Trophoblast cell (in vitro differentiated cells and primary cell): ENCODE data around the gene DDRGK1.

Experiments
- DNase-seq, 2 donors: peaks; one replicate each; pipeline ENCODE4 v3.0.0-alpha.2; 2016
- H2AFZ ChIP-seq: 2 replicates; pipeline ENCODE4 v1.6.1; 2013; ENCODE audit warnings: low read length, moderate library complexity, mild to moderate bottlenecking; ENCODE audit not compliant: insufficient read depth, poor library complexity
- H2AK5ac ChIP-seq: 2 replicates; pipeline ENCODE4 v1.6.1; 2013; ENCODE audit warnings: mild to moderate bottlenecking, low read length
- H2BK120ac ChIP-seq: 2 replicates; pipeline ENCODE4 v1.6.1; 2013; ENCODE audit warnings: low read length, mild to moderate bottlenecking, moderate library complexity; ENCODE audit not compliant: insufficient read depth, poor library complexity
- H2BK12ac ChIP-seq: 2 replicates; pipeline ENCODE4 v1.6.1; 2013; ENCODE audit warnings: mild to moderate bottlenecking, low read length, moderate library complexity
- H2BK5ac ChIP-seq: 2 replicates; pipeline ENCODE4 v1.6.1; 2013; ENCODE audit warnings: low read length, low read depth, moderate library complexity, mild to moderate bottlenecking; ENCODE audit not compliant: poor library complexity
- H3K14ac ChIP-seq: 2 replicates; pipeline ENCODE4 v1.6.1; 2013; ENCODE audit warnings: mild to moderate bottlenecking, low read length
- H3K18ac ChIP-seq: 2 replicates; pipeline ENCODE4 v1.6.1; 2013; ENCODE audit warnings: mild to moderate bottlenecking, low read length
- H3K23ac ChIP-seq: 2 replicates; pipeline ENCODE4 v1.6.1; 2013; ENCODE audit warnings: low read length
- H3K27ac ChIP-seq: 2 replicates; pipeline ENCODE4 v1.5.1; 2013; ENCODE audit warnings: low read depth, mild to moderate bottlenecking, inconsistent platforms, low read length, moderate library complexity
- H3K27me3 ChIP-seq: 2 replicates; pipeline ENCODE4 v1.6.1; 2013; ENCODE audit warnings: inconsistent platforms, mild to moderate bottlenecking, low read length, moderate library complexity; ENCODE audit not compliant: insufficient read depth
- H3K36me3 ChIP-seq, 2 experiments: 1 replicate in 1 of 2; 2 replicates in 1 of 2; pipeline ENCODE4 v1.6.1; 2013; ENCODE audit warnings: low read length in 2 of 2, mild to moderate bottlenecking in 2 of 2, moderate library complexity in 1 of 2; ENCODE audit not compliant: insufficient read depth in 2 of 2, control insufficient read depth in 1 of 2
- H3K4ac ChIP-seq: 2 replicates; pipeline ENCODE4 v1.6.1; 2013; ENCODE audit warnings: low read depth, mild to moderate bottlenecking, low read length, moderate library complexity
- H3K4me1 ChIP-seq, 2 experiments: 1 replicate in 1 of 2; 2 replicates in 1 of 2; pipeline ENCODE4 v1.6.1; 2013; ENCODE audit warnings: low read length in 2 of 2, mild to moderate bottlenecking in 2 of 2, moderate library complexity in 1 of 2; ENCODE audit not compliant: insufficient read depth in 2 of 2, control insufficient read depth in 1 of 2
- H3K4me2 ChIP-seq: 2 replicates; pipeline ENCODE4 v1.6.1; 2013; ENCODE audit warnings: inconsistent platforms, mild to moderate bottlenecking, low read length, moderate library complexity
- H3K4me3 ChIP-seq: 2 replicates; pipeline ENCODE4 v1.5.1; 2013; ENCODE audit warnings: mild to moderate bottlenecking, low read depth, low read length, inconsistent platforms
- H3K79me1 ChIP-seq: one replicate; pipeline ENCODE4 v1.6.1; 2013; ENCODE audit warnings: low read length
- H3K79me2 ChIP-seq: 2 replicates; pipeline ENCODE4 v1.6.1; 2013; ENCODE audit warnings: low read length, mild to moderate bottlenecking; ENCODE audit not compliant: control insufficient read depth, insufficient read depth, poor library complexity
- H3K9ac ChIP-seq: 2 replicates; pipeline ENCODE4 v1.6.1; 2013; ENCODE audit warnings: mild to moderate bottlenecking, low read length
- H3K9me3 ChIP-seq: 2 replicates; pipeline ENCODE4 v1.6.1; 2013; ENCODE audit warnings: low read depth, mild to moderate bottlenecking, control low read depth, inconsistent platforms, low read length; ENCODE audit not compliant: insufficient read depth
- H4K12ac ChIP-seq: 2 replicates; pipeline ENCODE4 v1.6.1; 2013; ENCODE audit warnings: low read depth, mild to moderate bottlenecking, low read length, moderate library complexity
- H4K8ac ChIP-seq: 2 replicates; pipeline ENCODE4 v1.6.1; 2013; ENCODE audit warnings: low read depth, mild to moderate bottlenecking, low read length, moderate library complexity
- H4K91ac ChIP-seq: one replicate; pipeline ENCODE4 v1.6.1; 2013; ENCODE audit warnings: low read depth, mild to moderate bottlenecking, low read length, moderate library complexity
- WGBS: extraction: QIAGEN DNeasy Blood & Tissue Kit; methylation state at CpG from one replicate; pipeline ENCODE4 v1.1.7; 2013; ENCODE audit warnings: missing lambda C conversion rate; ENCODE audit not compliant: insufficient read length, insufficient coverage; ENCODE audit errors: extremely low coverage; 5-methylcytosine and 5-hydroxymethylcytosine counted together

Gene DDRGK1

GRCh38 chr20:3233131-3233990 lies 28.9 kb upstream of the DDRGK1 start:
- Histone ChIP-seq H3K27me3 (peaks cover 18% of the 10 kb centered on the region), H3K23ac (no peak overlapping the region), H2BK12ac (no peak overlapping the region), H3K4ac (no peak overlapping the region), H3K4me2 (no peak overlapping the region), H3K9ac (no peak overlapping the region), H4K8ac (no peak overlapping the region), H2AK5ac (no peak overlapping the region), H4K91ac (no peak overlapping the region), H3K79me1 (no peaks in the 10 kb centered on the region), H3K9me3 (no peaks in the 10 kb centered on the region), H3K27ac (no peak overlapping the region), H4K12ac (no peak overlapping the region), H2AFZ (no peak overlapping the region), H2BK120ac (no peak overlapping the region), H3K18ac (no peak overlapping the region), H2BK5ac (no peak overlapping the region), H3K14ac (no peak overlapping the region), H3K4me3 (no peak overlapping the region), H3K4me1 (peaks cover 4 to 6% of the 10 kb centered on the region in 2 experiments), H3K36me3 (no peaks in the 10 kb centered on the region), H3K79me2 (no peaks in the 10 kb centered on the region)
- DNase-seq: no peak
- WGBS: no CpG with 5 or more reads among the region's 32 CpGs

- no CpG with 5 or more reads among the region's 15 CpGs for WGBS
- H2BK12ac ChIP-seq: no peak overlapping the region
- no peak overlapping the region for H2BK5ac ChIP-seq
- peaks cover 4% of the 10 kb centered on the region for H3K27me3 ChIP-seq
- H3K27ac ChIP-seq: no peak overlapping the region
- H2AK5ac ChIP-seq: no peak overlapping the region
- no peak overlapping the region for H2AFZ ChIP-seq
- no peak overlapping the region for H2BK120ac ChIP-seq
- no peak overlapping the region for H3K14ac ChIP-seq
- H3K4me2 ChIP-seq: no peak overlapping the region
- H4K91ac ChIP-seq: no peak overlapping the region
- peak in 1 of 2 donors; percentile 62 for DNase-seq
- H3K9ac ChIP-seq: no peak overlapping the region
- no peak overlapping the region for H3K23ac ChIP-seq
- no peak overlapping the region for H4K8ac ChIP-seq
- H3K9me3 ChIP-seq: no peaks in the 10 kb centered on the region
- no peaks in the 10 kb centered on the region for H3K4me1 ChIP-seq
- H4K12ac ChIP-seq: no peak overlapping the region
- peaks cover 2% of the 10 kb centered on the region in 2 experiments for H3K36me3 ChIP-seq
- no peak overlapping the region for H3K4me3 ChIP-seq
- H3K79me1 ChIP-seq: no peaks in the 10 kb centered on the region
- no peak overlapping the region for H3K18ac ChIP-seq
- no peak overlapping the region for H3K4ac ChIP-seq
- no peaks in the 10 kb centered on the region for H3K79me2 ChIP-seq
Observed at GRCh38 chr20:3231889-3232588, 27.6 kb upstream of the DDRGK1 start.

- Histone ChIP-seq H3K4me1 (no peaks in the 10 kb centered on the region), H3K79me2 (no peaks in the 10 kb centered on the region), H2AFZ (no peak overlapping the region), H4K8ac (no peak overlapping the region), H3K9ac (no peak overlapping the region), H2BK5ac (no peak overlapping the region), H3K4ac (no peak overlapping the region), H3K9me3 (no peaks in the 10 kb centered on the region), H2BK12ac (no peak overlapping the region), H3K36me3 (peaks cover 6 to 7% of the 10 kb centered on the region in 2 experiments), H3K4me3 (no peak overlapping the region), H2BK120ac (no peak overlapping the region), H4K91ac (no peak overlapping the region), H3K18ac (no peak overlapping the region), H3K14ac (no peak overlapping the region), H3K79me1 (no peaks in the 10 kb centered on the region), H3K27ac (no peak overlapping the region), H2AK5ac (no peak overlapping the region), H3K4me2 (no peak overlapping the region), H3K27me3 (no peaks in the 10 kb centered on the region), H4K12ac (no peak overlapping the region), H3K23ac (no peak overlapping the region)
- DNase-seq: no peak
- WGBS: no CpG with 5 or more reads among the region's 21 CpGs
Observed at GRCh38 chr20:3231116-3231515, 26.6 kb upstream of the DDRGK1 start.

GRCh38 chr20:3229798-3230197 lies 25.3 kb upstream of the DDRGK1 start:
- H3K36me3 ChIP-seq: peaks cover 6 to 7% of the 10 kb centered on the region in 2 experiments
- H3K9ac ChIP-seq: no peak overlapping the region
- H2AFZ ChIP-seq: no peak overlapping the region
- no CpG with 5 or more reads among the region's 14 CpGs for WGBS
- no peak overlapping the region for H3K4ac ChIP-seq
- H3K4me1 ChIP-seq: no peaks in the 10 kb centered on the region
- H2AK5ac ChIP-seq: no peak overlapping the region
- no peak overlapping the region for H3K4me3 ChIP-seq
- no peak overlapping the region for H2BK120ac ChIP-seq
- no peaks in the 10 kb centered on the region for H3K27me3 ChIP-seq
- H3K14ac ChIP-seq: no peak overlapping the region
- no peak overlapping the region for H4K8ac ChIP-seq
- no peaks in the 10 kb centered on the region for H3K9me3 ChIP-seq
- no peaks in the 10 kb centered on the region for H3K79me1 ChIP-seq
- no peak overlapping the region for H2BK5ac ChIP-seq
- H2BK12ac ChIP-seq: no peak overlapping the region
- no peak overlapping the region for H4K91ac ChIP-seq
- no peak overlapping the region for H3K23ac ChIP-seq
- H3K79me2 ChIP-seq: no peaks in the 10 kb centered on the region
- H3K4me2 ChIP-seq: no peak overlapping the region
- no peak overlapping the region for H4K12ac ChIP-seq
- no peak overlapping the region for H3K18ac ChIP-seq
- DNase-seq: no peak
- no peak overlapping the region for H3K27ac ChIP-seq
